ENCODE measurements around the gene HBS1L. TPM values are rescaled to one million over a fixed set of nuclear protein-coding genes. Genes with fewer than 3 reads are reported as not detected.
"Not testable (repeated sequence)": the region's sequence is repeated elsewhere in the genome, so short reads cannot be mapped to it uniquely, and the experiment has no call there.

HBS1L gene
- polyA plus RNA-seq, 1 donor = 44.2 TPM

DNA sequence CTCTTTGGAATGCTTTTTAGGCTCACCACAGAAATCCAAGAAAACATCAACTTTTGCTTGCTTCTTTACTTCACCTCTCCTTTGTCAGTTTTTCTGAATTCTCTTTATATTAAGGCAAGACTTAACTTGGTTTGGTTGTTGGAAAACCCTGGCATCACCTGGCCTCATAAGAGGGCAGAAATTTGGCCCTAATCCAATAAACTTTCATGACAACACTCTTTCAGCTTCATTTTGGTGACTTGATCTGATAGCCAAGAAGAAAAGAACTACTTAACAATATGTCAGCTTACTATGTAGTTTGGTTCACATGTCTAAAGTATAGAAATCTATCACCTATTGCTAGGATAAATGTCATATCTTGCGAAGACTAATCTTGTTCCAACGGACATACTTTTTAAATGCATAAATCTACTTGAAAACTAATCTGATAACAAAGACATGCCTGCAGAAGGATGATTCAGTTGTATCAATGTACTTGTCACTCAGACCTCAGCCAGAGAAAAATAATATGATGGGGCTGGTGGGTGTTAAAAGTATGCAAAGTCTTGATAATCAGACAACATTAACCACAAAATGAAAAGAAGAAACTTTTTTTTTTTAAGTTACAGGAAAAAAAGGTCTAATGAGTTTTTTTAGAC lies 19.3 kb upstream of the HBS1L start:
- DNase-seq = no peak

DNA sequence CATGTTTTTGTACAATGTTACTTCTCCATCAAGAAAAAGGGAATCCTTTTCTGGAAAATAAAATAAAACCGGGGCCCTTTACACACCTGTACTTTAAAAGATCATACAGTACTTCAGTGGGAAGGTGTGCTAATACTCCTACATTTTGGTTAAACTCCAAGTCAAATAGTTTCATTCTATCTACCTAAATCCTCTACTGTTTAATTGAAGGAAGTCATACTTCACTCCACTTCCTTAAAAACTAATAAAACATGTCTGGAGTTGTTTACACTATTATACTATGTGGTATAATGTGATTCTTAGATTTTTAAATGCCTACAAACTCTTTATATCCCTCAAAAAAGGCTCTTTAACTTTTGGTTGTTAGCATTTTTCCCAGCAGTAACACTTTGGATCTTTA lies 18.6 kb upstream of the HBS1L start:
- DNase-seq = no peak

- DNase-seq = no peak
Observed at GRCh38 chr6:135072753-135073152, 18.1 kb upstream of the HBS1L start.

DNA sequence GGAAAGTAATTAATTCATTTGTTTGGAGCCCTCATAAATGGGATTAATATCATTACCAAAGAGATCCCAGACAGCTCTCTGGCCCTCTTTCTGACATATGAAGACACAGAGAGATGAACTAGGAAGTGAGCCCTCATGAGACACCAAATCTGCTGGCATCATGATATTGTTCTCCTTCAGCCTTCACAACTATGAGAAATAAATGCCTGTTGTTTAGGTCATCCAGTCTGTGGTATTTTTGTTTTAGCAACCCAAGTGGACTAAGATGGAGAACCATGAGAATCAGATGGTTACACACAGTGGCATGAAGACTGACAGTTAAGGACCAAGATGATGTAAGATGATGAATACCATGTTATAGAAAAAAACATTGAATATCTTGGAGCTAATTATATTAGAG lies 16.9 kb upstream of the HBS1L start:
- DNase-seq = no peak

DNA sequence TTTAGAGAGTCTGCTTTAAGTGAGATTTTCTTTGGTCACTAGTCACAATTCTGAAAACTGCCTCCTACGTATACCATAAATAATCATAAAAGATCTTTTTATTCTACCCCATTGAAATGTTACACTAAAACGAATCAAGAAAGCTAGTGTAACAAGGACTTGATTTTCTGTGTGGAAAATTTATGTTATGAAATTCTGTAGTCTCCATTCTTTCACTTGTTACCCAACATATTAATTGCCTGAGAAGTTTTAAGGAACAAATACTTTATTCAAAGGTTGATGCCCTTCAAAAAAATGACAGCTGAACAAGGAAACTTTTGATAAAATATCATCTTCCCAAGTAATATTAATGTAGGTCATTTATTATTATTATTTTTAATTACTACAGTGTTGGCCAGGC lies 13.3 kb upstream of the HBS1L start:
- no peak for DNase-seq

DNA sequence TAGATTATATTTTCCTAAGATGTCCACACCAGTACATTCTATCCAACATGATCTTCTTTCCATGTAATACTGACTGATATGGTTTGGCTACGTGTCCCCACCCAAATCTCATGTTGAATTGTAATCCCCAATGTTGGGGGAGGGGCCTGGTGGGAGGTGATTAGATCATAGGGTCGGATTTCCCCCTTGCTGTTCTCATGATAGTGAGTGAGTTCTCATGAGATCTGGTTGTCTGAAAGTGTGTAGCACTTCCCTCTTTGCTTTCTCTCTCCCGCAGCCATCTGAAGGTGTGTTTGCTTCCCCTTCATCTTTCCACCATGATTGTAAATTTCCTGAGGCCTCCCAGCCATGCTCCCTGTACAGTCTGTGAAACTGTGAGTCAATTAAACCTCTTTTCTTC lies 12.2 kb upstream of the HBS1L start:
- no peak for DNase-seq

DNA sequence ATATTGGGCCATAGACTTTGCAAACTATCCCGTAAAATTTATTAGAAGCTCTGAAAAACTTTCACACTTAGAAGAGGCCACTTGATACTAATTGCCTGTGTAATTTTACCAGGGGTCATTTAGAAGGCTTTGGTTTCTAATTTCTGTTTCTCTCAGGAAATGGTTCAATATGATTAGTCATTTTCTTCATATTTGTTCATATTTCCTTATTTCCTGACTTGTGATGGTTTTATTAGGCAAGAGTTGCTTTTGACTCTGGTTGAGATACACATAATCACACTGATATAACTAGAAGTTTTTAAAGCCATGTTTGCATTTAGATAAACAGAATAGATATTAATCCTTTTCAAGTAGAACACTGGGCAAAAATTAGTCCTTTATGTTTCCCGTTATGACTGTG lies 11.8 kb upstream of the HBS1L start:
- no peak for DNase-seq

DNA sequence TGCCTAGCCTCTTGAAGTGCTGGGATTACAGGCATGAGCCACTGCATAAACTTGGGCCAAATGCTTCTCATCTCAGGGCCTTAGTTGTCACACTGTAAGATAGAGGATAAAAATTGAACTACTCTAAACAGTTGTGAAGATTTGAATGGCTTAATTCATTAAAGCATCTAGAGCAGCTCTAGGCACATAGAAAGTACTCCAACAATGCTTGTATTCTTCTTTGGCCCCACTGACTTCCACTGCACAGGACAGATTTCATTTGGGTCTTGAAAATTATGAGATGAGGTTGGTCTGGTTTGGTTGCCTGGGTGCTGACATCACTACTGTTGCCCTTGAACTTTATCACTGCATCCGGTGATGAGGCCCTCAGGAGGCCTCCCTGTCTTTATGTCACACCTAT lies 10.0 kb upstream of the HBS1L start:
- DNase-seq = no peak

- DNase-seq = no peak
Observed at GRCh38 chr6:135063926-135064325, 9.3 kb upstream of the HBS1L start.

DNA sequence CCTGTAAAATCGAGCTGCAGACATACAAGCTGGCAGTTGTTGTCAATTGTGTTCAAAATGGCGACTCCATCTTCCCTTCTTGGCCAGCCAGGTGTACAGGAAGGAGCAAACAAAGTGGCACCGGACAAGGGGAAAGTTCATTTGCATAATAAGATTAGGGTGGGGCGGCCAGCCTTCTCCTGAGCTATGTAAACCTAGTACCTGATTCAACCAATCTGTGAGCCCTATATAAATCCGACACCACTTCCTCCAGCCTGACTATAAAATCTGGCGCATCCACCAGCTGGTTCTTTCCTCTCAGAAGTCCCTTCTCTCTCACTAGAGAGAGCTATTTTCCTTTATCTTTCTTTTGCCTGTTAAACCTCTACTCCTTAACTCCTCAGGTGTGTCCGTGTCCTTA lies 8.1 kb upstream of the HBS1L start:
- DNase-seq = no peak

- DNase-seq = no peak
Observed at GRCh38 chr6:135060076-135060475, 5.5 kb upstream of the HBS1L start.

- DNase-seq = not testable (repeated sequence)
Observed at GRCh38 chr6:135058299-135058698, 3.7 kb upstream of the HBS1L start.

DNA sequence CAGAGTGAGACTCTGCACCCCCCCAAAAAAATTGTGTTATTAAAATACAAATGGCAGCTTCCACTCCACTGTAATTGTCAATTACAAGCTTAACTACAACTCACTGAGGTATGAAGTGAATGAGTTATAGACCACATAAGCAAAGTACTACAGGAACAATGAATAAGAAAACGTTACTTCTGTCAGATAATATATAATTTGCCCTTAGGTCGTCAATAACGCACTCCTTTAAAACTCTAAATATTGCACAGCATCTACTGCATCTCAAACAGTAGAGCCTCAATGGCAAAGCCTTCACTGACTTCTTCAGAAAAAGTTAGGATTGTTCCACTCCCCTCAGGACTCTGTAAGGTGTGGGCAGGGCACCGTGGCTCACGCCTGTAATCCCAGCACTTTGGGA lies 2.0 kb upstream of the HBS1L start:
- no peak for DNase-seq

DNA sequence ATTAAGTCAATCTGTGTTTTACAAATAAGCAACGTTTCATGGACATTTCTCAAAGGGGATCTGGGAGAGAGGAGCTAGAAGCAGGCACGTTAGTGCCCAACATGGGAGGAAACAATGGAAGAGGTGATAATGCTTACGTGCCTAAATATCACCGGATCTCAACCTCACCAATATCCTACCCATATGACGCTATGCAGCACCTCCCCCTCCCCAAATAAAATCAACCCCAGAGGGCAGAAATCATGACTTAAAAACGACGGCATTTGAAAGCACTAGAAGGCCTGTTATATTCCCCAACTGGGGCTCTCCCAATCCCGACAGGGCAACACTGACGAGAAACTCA lies 425 bp downstream of the HBS1L start:
- no peak for DNase-seq

- DNase-seq = no peak
Observed at GRCh38 chr6:135053406-135053805, 1.2 kb downstream of the HBS1L start.

- DNase-seq = no peak
Observed at GRCh38 chr6:135052939-135053338, 1.7 kb downstream of the HBS1L start.

- DNase-seq = no peak
Observed at GRCh38 chr6:135048915-135049314, 5.7 kb downstream of the HBS1L start.

GRCh38 chr6:135047336-135047735 lies 7.3 kb downstream of the HBS1L start:
- DNase-seq = no peak

DNA sequence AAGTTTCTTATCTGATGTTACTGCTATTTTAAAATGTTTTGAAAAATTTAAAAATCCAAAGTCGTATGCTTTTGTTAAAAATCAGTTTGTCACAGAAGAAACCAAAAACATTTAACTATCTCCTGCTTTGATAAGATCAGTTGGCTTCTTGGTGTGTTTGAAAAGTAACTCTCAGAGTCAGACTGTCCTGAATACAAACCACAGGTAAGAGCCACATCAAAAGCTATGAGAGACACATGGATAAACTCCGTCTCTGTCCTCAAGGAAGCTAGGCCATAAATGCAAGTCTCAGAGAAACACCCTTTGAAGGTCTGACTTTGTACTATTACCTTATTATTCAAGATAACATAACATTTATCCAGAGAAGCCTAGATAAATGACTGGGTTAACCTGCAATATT lies 7.7 kb downstream of the HBS1L start:
- DNase-seq = no peak

GRCh38 chr6:135044639-135045038 lies 10.0 kb downstream of the HBS1L start:
- DNase-seq = no peak

GRCh38 chr6:135043846-135044245 lies 10.8 kb downstream of the HBS1L start:
- DNase-seq = no peak

- DNase-seq = no peak
Observed at GRCh38 chr6:135043364-135043763, 11.3 kb downstream of the HBS1L start.

- no peak for DNase-seq
Observed at GRCh38 chr6:135038335-135038734, 16.3 kb downstream of the HBS1L start.

DNA sequence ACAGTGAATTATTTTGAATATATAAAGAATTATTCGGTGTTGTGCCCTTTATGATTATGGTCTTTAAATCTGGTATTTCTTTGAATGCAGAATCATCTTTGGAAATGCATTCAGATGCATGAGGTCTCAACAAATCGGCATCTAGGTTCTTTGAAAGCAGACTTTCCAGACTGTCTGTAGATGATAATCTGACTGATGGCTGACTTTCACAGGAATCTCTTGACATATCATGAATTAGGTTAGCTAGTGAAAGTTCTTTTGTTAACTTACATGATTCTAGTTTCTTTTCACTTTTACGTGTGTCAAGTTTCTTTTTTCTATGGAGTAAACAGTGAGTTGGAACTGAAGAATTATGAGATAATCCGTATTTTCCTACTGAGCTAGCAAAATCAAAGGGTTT lies 17.1 kb downstream of the HBS1L start:
- DNase-seq = no peak

- DNase-seq = no peak
Observed at GRCh38 chr6:135036731-135037420, 17.7 kb downstream of the HBS1L start.

All from hindlimb muscle (tissue), 1 donor.